OCI-LY7 (cell line): Measurements from ENCODE around the gene TNK1. TPM values are rescaled to one million over a fixed set of nuclear protein-coding genes. Genes with fewer than 3 reads are reported as not detected.
A peak's percentile ranks its signal among the peaks of the same experiment; 100 is the strongest.

Experiments
- BruUV-seq: library from RNA; stranded (reverse); fragments of 400-500 nt; replicated peaks from 2 replicates; lab custom pipeline; 2021; lab: Mats Ljungman, UMichigan
- CTCF ChIA-PET: fragments of 300-600 bp; sonication (Branson Sonifier 250); formaldehyde crosslinking; loops from one replicate; lab custom pipeline; 2022; ENCODE audit warnings: antibody characterized with exemption; ENCODE audit not compliant: unreplicated experiment; lab: Charles Lee
- POLR2A ChIA-PET: fragments of 300-600 bp; sonication (Branson Sonifier 250); formaldehyde crosslinking; loops from one replicate; lab custom pipeline; 2022; ENCODE audit warnings: antibody characterized with exemption; lab: Charles Lee
- DNase-seq: peaks from one replicate; pipeline ENCODE4 v3.0.0-alpha.2; 2015; ENCODE audit warnings: low spot score
- H2AFZ ChIP-seq: fragments of 200-600 bp; sonication (generic), shearing (Covaris generic); 2 replicates; pipeline ENCODE4 v1.6.1; 2014; ENCODE audit warnings: mild to moderate bottlenecking, antibody characterized with exemption, low read length, moderate library complexity
- H3K27ac ChIP-seq: fragments of 200-600 bp; sonication (generic); 2 replicates; pipeline ENCODE4 v1.5.1; 2014; ENCODE audit warnings: mixed run types, low read depth, mild to moderate bottlenecking, moderate library complexity, low read length, inconsistent platforms; ENCODE audit not compliant: poor library complexity, severe bottlenecking
- H3K36me3 ChIP-seq: fragments of 200-600 bp; sonication (generic); 2 replicates; pipeline ENCODE4 v1.6.1; 2014; ENCODE audit warnings: mild to moderate bottlenecking, antibody characterized with exemption, low read length, moderate library complexity, mixed read lengths; ENCODE audit not compliant: insufficient read depth
- H3K4me1 ChIP-seq: fragments of 200-600 bp; sonication (generic); 2 replicates; pipeline ENCODE4 v1.5.1; 2014; ENCODE audit warnings: mild to moderate bottlenecking, low read length; ENCODE audit not compliant: insufficient read depth, poor library complexity, severe bottlenecking
- H3K4me2 ChIP-seq: fragments of 200-600 bp; sonication (generic); 2 replicates; pipeline ENCODE4 v1.6.1; 2014; ENCODE audit warnings: mild to moderate bottlenecking, low read length
- H3K4me3 ChIP-seq: fragments of 200-600 bp; sonication (generic); 2 replicates; pipeline ENCODE4 v1.5.1; 2014; ENCODE audit warnings: mild to moderate bottlenecking, low read depth, low read length; ENCODE audit not compliant: poor library complexity, severe bottlenecking
- H3K79me2 ChIP-seq: fragments of 200-600 bp; sonication (generic); 2 replicates; pipeline ENCODE4 v1.6.1; 2016; ENCODE audit warnings: low read depth, mild to moderate bottlenecking, low read length, moderate library complexity, mixed read lengths; ENCODE audit not compliant: insufficient read depth
- H3K9me2 ChIP-seq: fragments of 200-600 bp; sonication (generic); 2 replicates; pipeline ENCODE4 v1.6.1; 2016; ENCODE audit warnings: mild to moderate bottlenecking, low read length, mixed read lengths; ENCODE audit not compliant: insufficient read depth
- H3K9me3 ChIP-seq: fragments of 200-600 bp; sonication (generic); 2 replicates; pipeline ENCODE4 v1.6.1; 2014; ENCODE audit warnings: mild to moderate bottlenecking, mixed run types, low read length, mixed read lengths
- H4K20me1 ChIP-seq: fragments of 200-600 bp; sonication (generic); 2 replicates; pipeline ENCODE4 v1.6.1; 2014; ENCODE audit warnings: mild to moderate bottlenecking, antibody characterized with exemption, low read length, moderate library complexity, mixed read lengths; ENCODE audit not compliant: insufficient read depth
- EZH2phosphoT487 ChIP-seq: fragments of 200-600 bp; sonication (generic); IDR thresholded peaks from 2 replicates; pipeline ENCODE4 v1.6.1; 2018; ENCODE audit warnings: low read depth, borderline replicate concordance, mild to moderate bottlenecking, mixed run types, antibody characterized with exemption, low read length, moderate library complexity, mixed read lengths
- intact Hi-C: fragments of 100-400 bp; cut with micrococcal nuclease; formaldehyde crosslinking; loops from one replicate; pipeline ENCODE4 v1.10.0; 2022; ENCODE audit not compliant: unreplicated experiment
- total RNA-seq, 2 experiments: library from RNA; depleted of rRNA in 1 of 2; stranded (reverse); fragments of >200 nt in 1 of 2; shearing (Covaris generic) in 1 of 2; gene quantifications; 2 replicates each; pipeline ENCODE4 v1.2.3, GENCODE V29; 2014 to 2022
- TF ChIP-seq, protein P1 (sequence below): fragments of 200-600 bp; sonication (generic); conservative IDR thresholded peaks from 2 replicates; pipeline ENCODE4 v1.5.1; 2014; ENCODE audit warnings: mild to moderate bottlenecking, antibody characterized with exemption, low read length, moderate library complexity, mixed read lengths

Gene TNK1
- total RNA-seq, 2 experiments from 2014 or later = 5.0 to 6.4 TPM

DNA sequence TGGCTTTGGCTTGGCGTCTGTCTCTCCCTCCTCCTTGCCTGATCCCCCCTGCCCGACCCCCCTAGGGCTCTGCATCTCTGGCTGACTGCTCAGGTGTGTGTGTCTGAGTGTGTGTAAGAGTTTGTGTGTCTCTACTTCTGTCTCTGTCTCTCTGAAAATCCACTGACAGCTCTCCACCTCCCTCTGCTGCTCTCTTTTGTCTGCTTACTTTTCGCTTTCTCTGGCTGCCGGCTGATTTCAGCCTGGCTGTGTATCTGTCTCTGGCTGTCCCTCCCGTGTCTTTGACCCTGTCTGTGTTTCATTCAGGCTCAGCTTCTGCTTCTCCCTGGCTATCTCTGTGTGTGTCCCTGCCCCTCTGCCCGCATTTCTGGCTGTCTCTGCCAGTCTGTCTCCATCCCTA, 35.4 kb downstream of the TNK1 start:
- Histone ChIP-seq H3K79me2 (no peaks in the 10 kb centered on the region), H3K27ac (no peak overlapping the region), H2AFZ (no peak overlapping the region), H3K4me1 (no peaks in the 10 kb centered on the region), H3K9me3 (no peaks in the 10 kb centered on the region), H4K20me1 (no peaks in the 10 kb centered on the region), H3K4me3 (no peak overlapping the region), H3K36me3 (no peaks in the 10 kb centered on the region), H3K9me2 (no peaks in the 10 kb centered on the region), H3K4me2 (no peak overlapping the region)
- intact Hi-C loops = no loop called here
- ChIA-PET CTCF (no interaction called here), POLR2A (interaction anchor here (0.6 kb wide), 2 partner anchors 61 to 113 kb away, joined by 3 to 6 read pairs; partner anchors contain the start of gene TMEM95)
- no peak for DNase-seq
- no peak for TF ChIP-seq EZH2phosphoT487
- TF ChIP-seq, protein P1, sequence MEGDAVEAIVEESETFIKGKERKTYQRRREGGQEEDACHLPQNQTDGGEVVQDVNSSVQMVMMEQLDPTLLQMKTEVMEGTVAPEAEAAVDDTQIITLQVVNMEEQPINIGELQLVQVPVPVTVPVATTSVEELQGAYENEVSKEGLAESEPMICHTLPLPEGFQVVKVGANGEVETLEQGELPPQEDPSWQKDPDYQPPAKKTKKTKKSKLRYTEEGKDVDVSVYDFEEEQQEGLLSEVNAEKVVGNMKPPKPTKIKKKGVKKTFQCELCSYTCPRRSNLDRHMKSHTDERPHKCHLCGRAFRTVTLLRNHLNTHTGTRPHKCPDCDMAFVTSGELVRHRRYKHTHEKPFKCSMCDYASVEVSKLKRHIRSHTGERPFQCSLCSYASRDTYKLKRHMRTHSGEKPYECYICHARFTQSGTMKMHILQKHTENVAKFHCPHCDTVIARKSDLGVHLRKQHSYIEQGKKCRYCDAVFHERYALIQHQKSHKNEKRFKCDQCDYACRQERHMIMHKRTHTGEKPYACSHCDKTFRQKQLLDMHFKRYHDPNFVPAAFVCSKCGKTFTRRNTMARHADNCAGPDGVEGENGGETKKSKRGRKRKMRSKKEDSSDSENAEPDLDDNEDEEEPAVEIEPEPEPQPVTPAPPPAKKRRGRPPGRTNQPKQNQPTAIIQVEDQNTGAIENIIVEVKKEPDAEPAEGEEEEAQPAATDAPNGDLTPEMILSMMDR = peak; percentile 36
- no TSS peak for BruUV-seq

DNA sequence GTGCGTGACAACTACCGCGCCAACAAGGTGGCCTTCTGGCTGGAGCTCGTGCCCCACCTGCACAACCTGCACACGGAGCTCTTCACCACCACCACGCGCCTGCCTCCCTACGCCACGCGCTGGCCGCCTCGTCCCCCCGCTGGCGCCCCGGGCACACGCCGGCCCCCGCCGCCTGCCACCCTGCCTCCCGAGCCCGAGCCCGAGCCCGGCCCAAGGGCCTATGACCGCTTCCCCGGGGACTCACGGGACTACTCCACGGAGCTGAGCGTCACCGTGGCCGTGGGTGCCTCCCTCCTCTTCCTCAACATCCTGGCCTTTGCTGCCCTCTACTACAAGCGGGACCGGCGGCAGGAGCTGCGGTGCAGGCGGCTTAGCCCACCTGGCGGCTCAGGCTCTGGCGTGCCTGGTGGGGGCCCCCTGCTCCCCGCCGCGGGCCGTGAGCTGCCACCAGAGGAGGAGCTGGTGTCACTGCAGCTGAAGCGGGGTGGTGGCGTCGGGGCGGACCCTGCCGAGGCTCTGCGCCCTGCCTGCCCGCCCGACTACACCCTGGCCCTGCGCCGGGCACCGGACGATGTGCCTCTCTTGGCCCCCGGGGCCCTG, 36.3 kb downstream of the TNK1 start:
- Histone ChIP-seq H3K4me2 (no peak overlapping the region), H3K9me3 (no peaks in the 10 kb centered on the region), H3K9me2 (no peaks in the 10 kb centered on the region), H3K36me3 (no peaks in the 10 kb centered on the region), H3K27ac (no peak overlapping the region), H3K79me2 (no peaks in the 10 kb centered on the region), H4K20me1 (no peaks in the 10 kb centered on the region), H3K4me1 (no peaks in the 10 kb centered on the region), H2AFZ (no peak overlapping the region), H3K4me3 (no peak overlapping the region)
- intact Hi-C loops = no loop called here
- TF ChIP-seq, protein P1 = no peak
- no peak for TF ChIP-seq EZH2phosphoT487
- ChIA-PET CTCF (no interaction called here), POLR2A (no interaction called here)
- DNase-seq = no peak
- BruUV-seq = no TSS peak

DNA sequence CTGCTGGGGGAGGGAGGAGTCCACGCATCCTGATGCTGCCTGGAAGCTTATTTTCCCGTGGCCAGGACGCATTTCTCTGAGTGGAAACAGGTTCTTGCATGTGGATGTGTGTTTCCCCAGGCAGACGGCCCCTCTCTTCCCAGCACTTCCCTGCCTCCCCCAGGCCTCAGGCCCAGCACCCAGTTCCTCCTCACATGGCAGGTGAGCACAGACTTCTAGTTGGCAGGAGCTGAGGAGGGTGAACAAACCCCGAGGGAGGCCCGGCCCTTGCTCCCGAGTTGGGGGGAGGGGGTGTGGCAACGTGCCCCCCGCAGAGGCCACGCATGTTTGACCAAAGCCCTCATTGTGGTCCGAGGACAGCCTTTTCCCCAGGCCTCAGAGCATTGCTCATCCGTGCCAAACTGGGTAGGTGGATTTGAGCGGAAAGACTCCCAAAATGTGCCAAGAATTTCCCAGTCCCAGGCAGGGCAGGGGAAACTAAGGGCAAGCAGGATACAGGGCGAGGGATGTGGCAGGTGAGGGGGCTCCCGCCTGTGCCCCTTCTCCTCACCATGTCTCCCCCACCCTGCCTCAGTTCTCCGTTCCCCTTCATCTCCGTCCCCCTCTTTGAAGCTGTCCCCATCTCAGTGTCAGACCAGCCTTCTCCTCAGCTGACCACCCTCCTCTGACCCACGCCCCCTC, 37.7 kb downstream of the TNK1 start:
- intact Hi-C loops = no loop called here
- Histone ChIP-seq H3K27ac (no peak overlapping the region), H4K20me1 (no peaks in the 10 kb centered on the region), H3K4me1 (no peaks in the 10 kb centered on the region), H3K36me3 (no peaks in the 10 kb centered on the region), H3K4me3 (no peak overlapping the region), H3K9me2 (no peaks in the 10 kb centered on the region), H2AFZ (no peak overlapping the region), H3K4me2 (no peak overlapping the region), H3K9me3 (no peaks in the 10 kb centered on the region), H3K79me2 (no peaks in the 10 kb centered on the region)
- no peak for DNase-seq
- CTCF ChIA-PET = no interaction called here
- BruUV-seq = no TSS peak
- POLR2A ChIA-PET = interaction anchor here (0.8 kb wide), 1 partner anchor 15 kb away, joined by 3 read pairs; the partner anchor contains the start of gene TMEM256
- TF ChIP-seq EZH2phosphoT487 = no peak
- TF ChIP-seq, protein P1 = no peak
